CD4-positive, alpha-beta T cell treated with Interleukin-6 at 100 ng/mL for 8 hours (primary cell): Measurements from ENCODE around the gene USH2A.

ENCODE experiments used
- DNase-seq: peaks from one replicate; pipeline ENCODE4 v3.0.0-alpha.2; 2020; ENCODE audit warnings: mixed read lengths, low spot score

Gene USH2A

DNA sequence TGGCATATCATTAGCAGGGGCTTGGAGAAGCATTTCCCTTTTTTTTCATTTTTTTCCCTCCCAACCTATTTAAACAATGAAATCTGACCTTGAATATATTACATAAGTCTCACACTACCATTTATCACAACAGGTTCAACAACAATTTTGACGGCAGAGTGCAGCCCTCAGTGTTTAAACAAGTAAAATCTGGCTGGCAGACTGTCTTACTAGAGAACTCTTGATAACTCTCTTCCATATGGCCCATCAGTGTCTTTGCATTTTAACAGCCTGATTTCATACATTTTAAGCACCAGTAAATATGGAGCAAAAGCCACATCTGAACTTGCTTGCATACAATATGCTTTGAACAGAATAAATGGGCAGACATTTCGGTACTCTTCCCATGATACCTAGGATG, 643.1 kb downstream of the USH2A start:
- no peak for DNase-seq

GRCh38 chr1:215779729-215780128, 643.5 kb downstream of the USH2A start:
- no peak for DNase-seq

GRCh38 chr1:215777370-215777925, 645.8 kb downstream of the USH2A start:
- no peak for DNase-seq

- DNase-seq, result no peak
Observed at GRCh38 chr1:215776336-215776735, 646.9 kb downstream of the USH2A start.

- DNase-seq, result no peak
Observed at GRCh38 chr1:215772151-215772550, 651.1 kb downstream of the USH2A start.

DNA sequence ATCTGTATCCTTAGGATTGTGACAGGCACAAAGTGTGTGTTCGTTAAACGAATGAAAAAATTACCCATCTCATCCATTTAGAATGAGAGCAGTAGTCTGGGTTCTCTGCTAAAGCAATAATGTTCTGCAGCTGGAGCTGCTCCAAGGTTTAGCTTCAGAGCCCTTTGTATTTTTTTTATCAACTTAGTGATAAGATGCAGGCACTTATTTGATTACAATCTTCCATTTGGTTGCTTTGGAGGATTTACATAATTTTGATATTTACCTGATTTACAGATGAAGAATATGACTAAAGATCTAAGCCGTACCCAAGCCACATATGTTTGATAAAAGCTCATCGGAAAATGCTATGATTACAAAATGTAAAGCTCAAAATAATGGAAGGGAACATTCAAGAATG, 654.9 kb downstream of the USH2A start:
- no peak for DNase-seq

GRCh38 chr1:215767761-215768160, 655.5 kb downstream of the USH2A start:
- no peak for DNase-seq

DNA sequence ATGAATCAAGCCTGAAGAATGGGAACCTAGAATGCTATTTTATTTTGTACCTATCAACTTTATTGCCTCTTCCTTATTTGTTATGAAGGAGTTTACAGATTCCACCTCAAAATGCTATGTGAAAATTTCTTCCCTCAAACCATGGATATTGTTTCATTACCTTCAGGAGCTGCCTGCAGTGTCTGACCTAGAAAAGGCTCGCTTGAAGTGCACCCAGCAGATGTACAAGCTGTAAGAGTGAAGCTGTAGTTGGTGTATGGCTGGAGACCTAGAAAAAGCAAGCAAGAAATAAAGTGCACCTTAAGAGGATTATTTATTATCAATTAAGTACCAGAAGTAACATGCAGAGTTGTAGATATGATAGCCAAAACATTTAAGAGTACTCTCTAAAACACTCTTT, 656.7 kb downstream of the USH2A start:
- no peak for DNase-seq

- DNase-seq, result no peak
Observed at GRCh38 chr1:215765833-215766232, 657.4 kb downstream of the USH2A start.

GRCh38 chr1:215761446-215761845, 661.8 kb downstream of the USH2A start:
- DNase-seq, result no peak

DNA sequence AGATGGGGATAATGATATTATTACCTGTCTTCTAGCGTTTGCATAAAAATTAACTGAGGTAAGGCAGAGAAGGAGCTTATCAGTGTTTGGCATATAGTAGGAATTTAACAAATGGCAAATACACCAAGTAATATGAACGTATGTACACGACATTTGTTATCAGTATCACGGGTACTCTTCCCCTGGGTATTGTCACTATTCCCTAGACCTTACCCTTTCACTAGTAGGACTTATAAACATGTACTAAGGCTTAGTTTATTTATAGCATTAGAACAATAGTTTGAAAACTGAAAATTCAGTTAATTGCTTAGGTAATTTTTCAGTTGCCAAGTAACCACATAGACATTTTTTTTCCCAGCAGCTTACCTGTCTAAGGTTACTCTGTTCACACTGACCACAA, 669.1 kb downstream of the USH2A start:
- DNase-seq, result no peak

GRCh38 chr1:215749414-215749813, 673.8 kb downstream of the USH2A start:
- no peak for DNase-seq

GRCh38 chr1:215748431-215748830, 674.8 kb downstream of the USH2A start:
- DNase-seq, result no peak

GRCh38 chr1:215744419-215744818, 678.8 kb downstream of the USH2A start:
- DNase-seq, result no peak

- no peak for DNase-seq
Observed at GRCh38 chr1:215739025-215739424, 684.2 kb downstream of the USH2A start.

DNA sequence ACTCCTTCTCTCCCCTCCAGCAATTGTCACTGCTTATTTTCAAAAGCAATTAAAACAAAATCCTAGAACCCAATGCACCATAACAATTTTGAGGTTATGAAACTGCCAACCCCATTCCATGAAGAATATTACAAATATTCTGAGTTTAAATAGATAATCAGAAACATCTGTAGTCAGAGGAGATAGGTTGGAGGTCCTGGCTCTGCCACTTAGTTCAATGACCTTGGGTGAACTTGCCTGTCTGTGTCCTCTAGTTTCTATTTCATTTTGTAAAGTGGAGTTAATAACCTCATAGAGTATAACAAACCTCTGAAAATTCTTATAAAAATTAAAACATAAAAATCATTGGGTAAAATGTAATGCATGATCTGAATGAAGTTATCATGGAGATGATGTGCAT, 691.5 kb downstream of the USH2A start:
- no peak for DNase-seq

DNA sequence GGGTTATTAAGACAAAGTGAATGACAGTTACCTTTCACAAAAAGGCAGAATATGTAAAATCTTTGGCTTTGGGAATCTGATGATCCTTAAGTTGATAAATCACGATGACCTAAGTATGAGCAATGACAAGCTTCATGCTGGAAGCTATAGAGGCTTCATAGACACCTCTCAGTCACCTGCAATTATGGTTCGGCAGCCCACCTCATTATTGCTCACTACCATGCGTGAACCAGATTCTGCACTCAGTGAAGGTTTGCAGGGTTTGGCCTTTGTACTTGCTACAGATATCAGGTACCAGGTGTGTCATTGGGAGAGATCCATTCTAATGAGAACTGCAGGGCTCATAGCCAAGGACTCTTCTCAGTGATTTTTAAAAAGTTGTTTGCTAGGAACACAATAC, 692.6 kb downstream of the USH2A start:
- DNase-seq, result no peak

GRCh38 chr1:215728169-215728568, 695.1 kb downstream of the USH2A start:
- no peak for DNase-seq

DNA sequence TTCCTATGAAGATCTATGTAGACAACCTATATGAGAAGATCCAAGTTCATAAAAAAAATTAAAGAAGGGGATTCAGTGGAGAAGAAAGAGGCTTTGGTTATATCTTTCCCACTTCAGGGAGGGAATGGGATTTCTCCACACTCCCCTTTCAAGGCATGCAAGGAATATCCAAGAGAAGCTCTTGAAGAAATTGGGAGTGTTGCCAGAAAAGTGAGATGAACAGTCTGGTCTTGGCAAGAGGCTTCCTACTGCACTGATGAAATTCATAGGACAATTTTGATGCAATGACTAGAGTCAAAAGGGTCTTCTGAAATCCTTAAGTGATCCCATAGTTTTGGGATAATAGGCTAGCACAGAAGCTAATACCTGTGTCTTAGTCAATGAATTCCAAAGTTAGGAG, 703.1 kb downstream of the USH2A start:
- DNase-seq, result no peak

- no peak for DNase-seq
Observed at GRCh38 chr1:215719552-215719951, 703.7 kb downstream of the USH2A start.

DNA sequence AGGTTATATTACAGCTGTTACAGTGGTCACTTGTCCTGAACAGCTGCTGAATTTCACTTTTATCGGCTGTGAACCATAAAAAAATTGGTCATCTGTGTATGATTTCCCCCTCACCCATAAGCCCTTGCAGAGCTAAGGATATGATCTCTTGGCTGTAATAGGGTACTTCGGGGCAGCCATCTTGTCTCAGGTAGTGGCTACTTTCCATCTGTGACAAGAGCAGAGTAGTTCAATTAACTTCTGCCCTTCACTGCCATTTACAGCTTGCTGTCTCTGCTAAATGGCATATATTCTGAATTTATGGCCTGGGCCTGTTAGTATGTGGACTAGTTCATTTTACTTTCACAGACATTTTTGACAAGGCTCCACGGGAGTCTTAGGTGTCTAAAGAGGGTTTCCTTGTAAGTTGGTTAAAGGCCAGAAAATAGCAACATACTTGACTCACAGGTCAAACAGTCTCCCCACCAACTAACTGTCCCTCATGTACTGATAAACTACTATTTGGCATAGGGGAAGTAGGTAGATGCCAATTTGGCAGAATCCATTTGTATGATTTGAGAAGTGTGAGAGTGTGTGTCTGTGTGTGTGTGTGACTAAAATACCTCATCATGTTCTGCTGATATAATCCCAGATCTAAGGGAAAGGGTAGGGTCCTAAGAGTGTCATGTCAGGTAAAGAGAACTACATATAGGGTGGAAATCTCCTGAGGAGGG, 704.5 kb downstream of the USH2A start:
- no peak for DNase-seq

GRCh38 chr1:215717677-215718426, 705.4 kb downstream of the USH2A start:
- DNase-seq, result no peak

DNA sequence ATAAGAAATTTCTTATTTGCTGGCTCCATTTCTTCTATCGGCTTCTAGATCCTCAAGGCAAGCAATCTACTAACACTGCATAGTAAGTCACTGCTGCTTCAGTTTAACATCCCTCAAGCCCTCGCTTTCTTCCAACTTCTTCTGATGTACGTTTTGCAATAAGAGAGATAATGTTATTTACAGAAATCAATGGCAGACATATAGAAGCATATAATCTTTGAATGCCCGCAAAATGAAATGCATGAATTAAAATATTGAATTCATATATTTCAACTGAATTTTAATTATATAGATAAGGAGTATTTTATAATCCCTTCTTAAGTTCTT, 712.4 kb downstream of the USH2A start:
- no peak for DNase-seq
